ENCODE data around the gene SOS1.

SOS1 gene

GRCh38 chr2:39124000-39124745 is 3.3 kb upstream of the SOS1 start:
- TF ChIP-seq TAF1 (IDR thresholded peaks at IDR 0.05; ENCODE audit: low read depth, low read length): peak; percentile 39; the same call in 1 of the 2 replicates
- peak; percentile 46; the same call in 1 of the 2 replicates for TF ChIP-seq POLR2A (IDR thresholded peaks at IDR 0.05; ENCODE audit: low read depth, low read length)
- peak; percentile 86 for TF ChIP-seq POLR2AphosphoS5 (IDR thresholded peaks at IDR 0.05; ENCODE audit: low read depth, low read length)
- TF ChIP-seq PAX5 (IDR thresholded peaks at IDR 0.05; ENCODE audit: insufficient read depth, low read length, severe bottlenecking): no peak
- TF ChIP-seq POU2F2 (IDR thresholded peaks at IDR 0.05; ENCODE audit: low read depth, low read length): 0 out of 2 replicates have a peak, but pooled peaks have one; percentile 9
- TF ChIP-seq SPI1 (IDR thresholded peaks at IDR 0.05; ENCODE audit: low read depth, low read length): no peak
- FAIRE-seq (peak; percentile 95), DNase-seq (ENCODE audit: insufficient read length, low spot score) (peak; percentile 75)

GRCh38 chr2:39123436-39123999 is 2.7 kb upstream of the SOS1 start:
- no peak for TF ChIP-seq PAX5 (IDR thresholded peaks at IDR 0.05; ENCODE audit: insufficient read depth, low read length, severe bottlenecking)
- no peak for TF ChIP-seq POU2F2 (IDR thresholded peaks at IDR 0.05; ENCODE audit: low read depth, low read length)
- TF ChIP-seq TAF1 (IDR thresholded peaks at IDR 0.05; ENCODE audit: low read depth, low read length): no peak
- TF ChIP-seq POLR2AphosphoS5 (IDR thresholded peaks at IDR 0.05; ENCODE audit: low read depth, low read length): no peak
- no peak for TF ChIP-seq SPI1 (IDR thresholded peaks at IDR 0.05; ENCODE audit: low read depth, low read length)
- TF ChIP-seq POLR2A (IDR thresholded peaks at IDR 0.05; ENCODE audit: low read depth, low read length): no peak
- no peak for FAIRE-seq
- DNase-seq (ENCODE audit: insufficient read length, low spot score): no peak

GRCh38 chr2:39121523-39122063 is 742 bp upstream of the SOS1 start:
- DNase-seq (ENCODE audit: insufficient read length, low spot score) (no peak), FAIRE-seq (no peak)
- TF ChIP-seq TAF1 (IDR thresholded peaks at IDR 0.05; ENCODE audit: low read depth, low read length) (no peak), SPI1 (IDR thresholded peaks at IDR 0.05; ENCODE audit: low read depth, low read length) (no peak), PAX5 (IDR thresholded peaks at IDR 0.05; ENCODE audit: insufficient read depth, low read length, severe bottlenecking) (no peak), POLR2A (IDR thresholded peaks at IDR 0.05; ENCODE audit: low read depth, low read length) (no peak), POU2F2 (IDR thresholded peaks at IDR 0.05; ENCODE audit: low read depth, low read length) (no peak), POLR2AphosphoS5 (IDR thresholded peaks at IDR 0.05; ENCODE audit: low read depth, low read length) (no peak)

- DNase-seq (ENCODE audit: insufficient read length, low spot score): peak; percentile 39
- FAIRE-seq: no peak
These were observed 405 bp downstream of the SOS1 start for GRCh38 chr2:39120521-39120770.

GRCh38 chr2:39119732-39120520 is 925 bp downstream of the SOS1 start:
- TF ChIP-seq POU2F2 (IDR thresholded peaks at IDR 0.05; ENCODE audit: low read depth, low read length) (no peak), PAX5 (IDR thresholded peaks at IDR 0.05; ENCODE audit: insufficient read depth, low read length, severe bottlenecking) (no peak), TAF1 (IDR thresholded peaks at IDR 0.05; ENCODE audit: low read depth, low read length) (no peak), POLR2A (IDR thresholded peaks at IDR 0.05; ENCODE audit: low read depth, low read length) (no peak), POLR2AphosphoS5 (IDR thresholded peaks at IDR 0.05; ENCODE audit: low read depth, low read length) (no peak), SPI1 (IDR thresholded peaks at IDR 0.05; ENCODE audit: low read depth, low read length) (no peak)
- no peak for FAIRE-seq
- DNase-seq (ENCODE audit: insufficient read length, low spot score): peak; percentile 58

More at GRCh38 chr2:39120521-39120770, 405 bp downstream of the SOS1 start:
- TF ChIP-seq POLR2AphosphoS5 (IDR thresholded peaks at IDR 0.05; ENCODE audit: low read depth, low read length) (no peak), POLR2A (IDR thresholded peaks at IDR 0.05; ENCODE audit: low read depth, low read length) (no peak), SPI1 (IDR thresholded peaks at IDR 0.05; ENCODE audit: low read depth, low read length) (no peak), TAF1 (IDR thresholded peaks at IDR 0.05; ENCODE audit: low read depth, low read length) (no peak), PAX5 (IDR thresholded peaks at IDR 0.05; ENCODE audit: insufficient read depth, low read length, severe bottlenecking) (no peak), POU2F2 (IDR thresholded peaks at IDR 0.05; ENCODE audit: low read depth, low read length) (no peak)

GRCh38 chr2:39118786-39119499 is 1.9 kb downstream of the SOS1 start:
- DNase-seq (ENCODE audit: insufficient read length, low spot score): no peak
- FAIRE-seq: no peak
- no peak for TF ChIP-seq PAX5 (IDR thresholded peaks at IDR 0.05; ENCODE audit: insufficient read depth, low read length, severe bottlenecking)
- TF ChIP-seq TAF1 (IDR thresholded peaks at IDR 0.05; ENCODE audit: low read depth, low read length): no peak
- TF ChIP-seq SPI1 (IDR thresholded peaks at IDR 0.05; ENCODE audit: low read depth, low read length): no peak
- no peak for TF ChIP-seq POLR2A (IDR thresholded peaks at IDR 0.05; ENCODE audit: low read depth, low read length)
- TF ChIP-seq POLR2AphosphoS5 (IDR thresholded peaks at IDR 0.05; ENCODE audit: low read depth, low read length): no peak
- TF ChIP-seq POU2F2 (IDR thresholded peaks at IDR 0.05; ENCODE audit: low read depth, low read length): no peak

GRCh38 chr2:39115556-39115955 is 5.3 kb downstream of the SOS1 start:
- FAIRE-seq: no peak
- DNase-seq (ENCODE audit: insufficient read length, low spot score): no peak
- TF ChIP-seq POLR2A (IDR thresholded peaks at IDR 0.05; ENCODE audit: low read depth, low read length) (no peak), PAX5 (IDR thresholded peaks at IDR 0.05; ENCODE audit: insufficient read depth, low read length, severe bottlenecking) (no peak), TAF1 (IDR thresholded peaks at IDR 0.05; ENCODE audit: low read depth, low read length) (no peak), SPI1 (IDR thresholded peaks at IDR 0.05; ENCODE audit: low read depth, low read length) (no peak), POU2F2 (IDR thresholded peaks at IDR 0.05; ENCODE audit: low read depth, low read length) (no peak), POLR2AphosphoS5 (IDR thresholded peaks at IDR 0.05; ENCODE audit: low read depth, low read length) (no peak)

GRCh38 chr2:39114771-39115170 is 6.1 kb downstream of the SOS1 start:
- DNase-seq (ENCODE audit: insufficient read length, low spot score) (no peak), FAIRE-seq (no peak)
- TF ChIP-seq POLR2AphosphoS5 (IDR thresholded peaks at IDR 0.05; ENCODE audit: low read depth, low read length): no peak
- no peak for TF ChIP-seq PAX5 (IDR thresholded peaks at IDR 0.05; ENCODE audit: insufficient read depth, low read length, severe bottlenecking)
- TF ChIP-seq POLR2A (IDR thresholded peaks at IDR 0.05; ENCODE audit: low read depth, low read length): no peak
- TF ChIP-seq TAF1 (IDR thresholded peaks at IDR 0.05; ENCODE audit: low read depth, low read length): no peak
- no peak for TF ChIP-seq SPI1 (IDR thresholded peaks at IDR 0.05; ENCODE audit: low read depth, low read length)
- TF ChIP-seq POU2F2 (IDR thresholded peaks at IDR 0.05; ENCODE audit: low read depth, low read length): no peak
